CD4-positive, alpha-beta T cell treated with Interferon gamma for 1 hour (primary cell): ENCODE data around the gene KRT14.
"Not testable (repeated sequence)": the region's sequence is repeated elsewhere in the genome, so short reads cannot be mapped to it uniquely, and the experiment has no call there.

Source experiments
- DNase-seq: peaks from one replicate; pipeline ENCODE4 v3.0.0-alpha.2; 2020

KRT14 gene

GRCh38 chr17:41586863-41587495 lies at the start of gene KRT14:
TSS of gene KRT14 (minus strand) at chr17:41586895. CDS start at chr17:41586834, 61 bp downstream.
- DNase-seq = no peak

- no peak for DNase-seq
These were observed 48.7 kb upstream of the KRT14 start for GRCh38 chr17:41635121-41636097.

- DNase-seq = no peak
These were observed 47.9 kb upstream of the KRT14 start for GRCh38 chr17:41634639-41635038.

- no peak for DNase-seq
These were observed 47.0 kb upstream of the KRT14 start for GRCh38 chr17:41633556-41634199.

- no peak for DNase-seq
These were observed 45.9 kb upstream of the KRT14 start for GRCh38 chr17:41632482-41633105.

GRCh38 chr17:41631898-41632285 lies 45.2 kb upstream of the KRT14 start:
- DNase-seq = no peak

GRCh38 chr17:41631025-41631897 lies 44.6 kb upstream of the KRT14 start:
- no peak for DNase-seq

GRCh38 chr17:41629826-41630670 lies 43.4 kb upstream of the KRT14 start:
- DNase-seq = no peak

- DNase-seq = no peak
These were observed 42.6 kb upstream of the KRT14 start for GRCh38 chr17:41629316-41629715.

- DNase-seq = not testable (repeated sequence)
These were observed 42.0 kb upstream of the KRT14 start for GRCh38 chr17:41628621-41629255.

GRCh38 chr17:41628073-41628370 lies 41.3 kb upstream of the KRT14 start:
- not testable (repeated sequence) for DNase-seq

- no peak for DNase-seq
These were observed 40.8 kb upstream of the KRT14 start for GRCh38 chr17:41627316-41628072.

- not testable (repeated sequence) for DNase-seq
These were observed 40.2 kb upstream of the KRT14 start for GRCh38 chr17:41626914-41627295.

- not testable (repeated sequence) for DNase-seq
These were observed 39.6 kb upstream of the KRT14 start for GRCh38 chr17:41626028-41626913.

GRCh38 chr17:41625602-41626001 lies 38.9 kb upstream of the KRT14 start:
- no peak for DNase-seq

GRCh38 chr17:41624208-41625101 lies 37.8 kb upstream of the KRT14 start, which contains the start of gene KRT17:
TSS of gene KRT17 (minus strand) at chr17:41624575. CDS start at chr17:41624509, 66 bp downstream.
- DNase-seq = no peak

- DNase-seq = not testable (repeated sequence)
These were observed 36.6 kb upstream of the KRT14 start for GRCh38 chr17:41623184-41623861.
